MG63 (cell line): ENCODE measurements around the gene HES3. TPM values are rescaled to one million over a fixed set of nuclear protein-coding genes. Genes with fewer than 3 reads are reported as not detected.

Experiments used
- DNase-seq: peaks from one replicate; pipeline ENCODE4 v3.0.0-alpha.2; 2020
- H3K27me3 ChIP-seq: fragments of 250-450 bp; sonication (Bioruptor Pico); 2 replicates; pipeline ENCODE4 v1.5.1; 2020; ENCODE audit warnings: mild to moderate bottlenecking, moderate library complexity
- H3K36me3 ChIP-seq: fragments of 250-450 bp; sonication (Bioruptor Pico); 2 replicates; pipeline ENCODE4 v1.5.1; 2020; ENCODE audit warnings: mild to moderate bottlenecking, moderate library complexity
- H3K4me3 ChIP-seq: fragments of 250-450 bp; sonication (Bioruptor Pico); 2 replicates; pipeline ENCODE4 v1.5.1; 2020; ENCODE audit warnings: mild to moderate bottlenecking, moderate library complexity
- H3K9me3 ChIP-seq: fragments of 250-450 bp; sonication (Bioruptor Pico); 2 replicates; pipeline ENCODE4 v1.5.1; 2020; ENCODE audit warnings: mild to moderate bottlenecking, moderate library complexity
- total RNA-seq: library from RNA; depleted of rRNA; stranded (reverse); fragments of >200 nt; shearing (Covaris generic); gene quantifications from 2 replicates; pipeline ENCODE4 v1.2.3, GENCODE V29; 2014; ENCODE audit warnings: low replicate concordance

The HES3 gene
- total RNA-seq, 1 experiment from 2014 or later = not detected

DNA sequence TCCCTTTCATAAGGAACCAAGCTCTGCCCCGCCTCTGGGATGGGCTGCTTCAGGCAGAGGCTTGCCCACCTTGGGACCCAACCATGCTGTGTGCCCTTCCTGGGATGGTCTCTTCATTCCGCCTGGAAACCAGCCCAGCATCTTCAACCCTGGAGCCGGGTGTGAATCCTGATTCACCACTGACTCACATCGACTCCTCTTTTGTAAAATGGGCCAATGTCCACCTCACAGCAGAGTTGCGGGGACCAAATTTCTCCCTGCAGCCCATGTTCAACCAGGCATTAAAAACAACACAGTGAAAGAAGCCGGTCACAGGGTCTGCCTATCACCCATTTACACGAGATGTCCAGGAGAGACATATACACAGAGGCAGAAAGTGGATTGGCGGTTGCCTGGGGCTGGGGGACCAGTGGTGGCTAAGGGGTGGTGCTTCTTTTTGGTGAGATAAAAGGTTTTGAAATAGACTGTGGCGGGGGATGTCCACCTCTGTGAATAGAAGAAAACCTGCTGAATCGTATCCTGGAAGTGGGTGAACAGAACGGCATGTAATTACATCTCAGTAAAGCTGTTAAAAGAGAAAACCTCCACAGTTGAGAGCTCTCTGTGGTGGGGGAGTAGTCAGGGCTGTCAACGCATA, 23.8 kb downstream of the HES3 start:
- DNase-seq = peak; percentile 79
- peaks cover 3% of the 10 kb centered on the region; the same call in 1 of the 2 replicates for H3K36me3 ChIP-seq
- H3K27me3 ChIP-seq = no peaks in the 10 kb centered on the region
- H3K4me3 ChIP-seq = no peak overlapping the region
- H3K9me3 ChIP-seq = no peaks in the 10 kb centered on the region

DNA sequence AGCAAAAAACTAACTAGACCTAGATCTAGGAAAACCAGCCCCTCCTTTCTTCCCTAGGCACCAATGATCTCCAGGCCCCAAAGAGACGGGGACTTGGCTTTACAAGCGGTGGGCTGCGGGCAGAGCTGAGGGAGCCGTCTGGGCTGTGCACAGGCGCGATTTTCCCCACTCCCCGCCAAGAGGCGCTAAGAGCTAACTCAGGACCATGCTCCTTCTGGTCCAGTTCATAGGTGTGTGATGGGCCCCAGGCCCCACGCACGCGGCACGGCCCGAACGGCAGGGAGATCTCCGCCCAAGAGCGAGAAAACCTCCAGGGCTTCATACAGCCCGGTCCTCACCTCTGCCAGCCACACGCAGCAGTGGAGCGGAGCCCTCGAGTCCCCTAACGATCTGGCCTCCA, 24.4 kb downstream of the HES3 start:
- no peak for DNase-seq
- peaks cover 3% of the 10 kb centered on the region; the same call in 1 of the 2 replicates for H3K36me3 ChIP-seq
- no peaks in the 10 kb centered on the region for H3K9me3 ChIP-seq
- no peak overlapping the region for H3K4me3 ChIP-seq
- no peaks in the 10 kb centered on the region for H3K27me3 ChIP-seq

DNA sequence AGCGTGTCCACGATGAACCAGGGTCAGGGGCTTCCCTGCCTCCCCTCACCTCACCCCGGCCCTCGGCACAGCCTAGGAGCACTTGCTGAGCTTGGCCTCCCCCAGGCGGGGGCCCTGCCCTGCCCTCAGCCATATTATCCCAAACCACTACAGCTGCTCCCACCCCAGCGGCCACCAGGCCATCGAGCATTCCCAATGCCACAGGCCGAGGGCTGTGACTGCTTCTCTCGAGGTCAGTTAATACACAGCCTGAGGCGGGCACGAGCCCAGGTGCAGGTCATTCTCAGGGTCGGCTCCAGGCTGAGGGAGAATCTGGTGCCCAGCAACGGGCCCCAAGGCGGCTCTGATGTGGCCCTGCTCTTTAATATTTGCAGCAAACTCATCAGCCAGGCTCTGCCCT, 25.3 kb downstream of the HES3 start:
- 0 out of 2 replicates have a peak, but pooled peaks cover 2% of the 10 kb centered on the region for H3K36me3 ChIP-seq
- DNase-seq = no peak
- H3K9me3 ChIP-seq = no peaks in the 10 kb centered on the region
- H3K4me3 ChIP-seq = no peak overlapping the region
- no peaks in the 10 kb centered on the region for H3K27me3 ChIP-seq

DNA sequence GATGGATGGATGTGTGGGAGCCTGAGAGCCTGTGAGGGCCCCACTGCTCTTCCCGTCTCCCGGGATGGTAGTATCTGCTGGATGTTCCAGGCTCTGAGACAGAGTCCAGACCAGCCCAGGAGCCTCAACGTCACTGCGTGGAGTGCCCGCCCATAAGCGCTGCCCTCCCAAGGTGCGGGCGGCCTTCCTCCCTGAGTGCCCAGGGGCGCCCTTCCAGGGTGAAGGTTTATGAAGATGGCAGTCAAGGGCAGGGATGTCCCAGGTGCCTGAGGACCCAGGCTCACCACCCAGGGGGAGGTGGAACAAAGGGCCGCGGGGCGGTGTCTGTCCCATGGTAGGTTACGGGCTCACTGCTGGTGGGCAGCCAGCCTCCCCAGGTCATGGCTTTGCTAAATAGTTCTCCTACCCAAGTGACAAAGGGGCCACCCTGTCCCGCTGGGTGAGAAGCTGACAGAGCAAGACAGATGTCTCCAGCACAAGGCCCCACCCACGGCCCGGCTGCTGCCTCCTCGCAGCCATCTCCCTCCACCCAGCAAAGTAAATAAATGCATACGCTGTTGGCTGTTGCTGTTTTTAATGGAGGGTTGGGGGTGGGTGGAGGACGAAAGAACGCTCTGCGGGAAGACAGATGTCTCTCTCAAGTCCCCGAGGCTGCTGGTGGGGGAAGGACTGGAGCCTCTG, 25.9 kb downstream of the HES3 start:
- Histone ChIP-seq H3K36me3 (0 out of 2 replicates have a peak, but pooled peaks cover 2% of the 10 kb centered on the region), H3K4me3 (no peak overlapping the region), H3K9me3 (no peaks in the 10 kb centered on the region), H3K27me3 (no peaks in the 10 kb centered on the region)
- DNase-seq = no peak

DNA sequence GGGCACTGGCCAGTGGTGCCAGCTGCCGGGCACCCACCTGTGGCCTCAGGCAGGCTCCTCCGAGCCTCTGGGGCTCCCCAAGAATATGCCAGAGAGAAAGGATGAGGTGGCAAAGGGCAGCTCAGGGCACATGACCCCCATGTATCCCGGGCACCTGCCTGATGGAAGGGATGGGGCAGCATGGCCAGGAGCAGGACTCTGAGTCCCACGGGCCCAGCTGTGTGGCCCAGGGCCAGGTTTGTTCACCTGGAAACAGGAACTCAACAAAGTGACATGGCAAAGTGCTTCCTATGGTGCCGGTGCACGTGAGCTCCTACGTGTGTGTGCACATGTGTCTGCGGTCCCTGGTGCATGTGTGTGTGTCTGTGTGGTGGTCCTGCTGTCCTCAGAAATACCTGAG, 26.4 kb downstream of the HES3 start:
- Histone ChIP-seq H3K27me3 (no peaks in the 10 kb centered on the region), H3K36me3 (0 out of 2 replicates have a peak, but pooled peaks cover 2% of the 10 kb centered on the region), H3K9me3 (no peaks in the 10 kb centered on the region), H3K4me3 (no peak overlapping the region)
- no peak for DNase-seq

- DNase-seq = no peak
Observed at GRCh38 chr1:6271006-6271405, 27.0 kb downstream of the HES3 start.

GRCh38 chr1:6271554-6271953, 27.6 kb downstream of the HES3 start:
- Histone ChIP-seq H3K27me3 (no peaks in the 10 kb centered on the region), H3K36me3 (0 out of 2 replicates have a peak, but pooled peaks cover 2% of the 10 kb centered on the region), H3K9me3 (no peaks in the 10 kb centered on the region), H3K4me3 (no peak overlapping the region)
- DNase-seq = no peak

More at GRCh38 chr1:6271006-6271405, 27.0 kb downstream of the HES3 start:
- Histone ChIP-seq H3K4me3 (no peak overlapping the region), H3K36me3 (0 out of 2 replicates have a peak, but pooled peaks cover 2% of the 10 kb centered on the region), H3K9me3 (no peaks in the 10 kb centered on the region), H3K27me3 (no peaks in the 10 kb centered on the region)

DNA sequence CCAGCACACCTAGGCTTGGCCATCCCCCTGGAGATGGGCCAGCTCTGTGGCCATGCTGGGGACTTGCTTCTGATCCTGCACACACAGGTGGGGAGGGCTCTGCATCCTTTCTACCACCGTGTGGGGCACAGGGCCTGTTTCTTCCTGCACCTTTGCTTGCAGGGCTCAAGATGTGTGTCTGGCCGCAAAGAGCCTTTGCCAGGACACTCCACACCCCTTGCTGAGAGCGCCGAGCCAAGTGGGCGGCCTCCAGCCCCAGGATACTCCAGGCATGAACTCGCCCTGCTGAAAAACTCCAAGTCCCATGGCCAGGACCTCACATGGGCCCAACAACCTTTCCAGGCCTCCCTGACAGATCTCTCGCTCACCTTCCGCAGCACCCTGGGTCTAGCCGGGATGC, 28.5 kb downstream of the HES3 start:
- Histone ChIP-seq H3K4me3 (no peak overlapping the region), H3K36me3 (0 out of 2 replicates have a peak, but pooled peaks cover 2% of the 10 kb centered on the region), H3K9me3 (no peaks in the 10 kb centered on the region), H3K27me3 (no peaks in the 10 kb centered on the region)
- no peak for DNase-seq

GRCh38 chr1:6272868-6273267, 28.9 kb downstream of the HES3 start:
- Histone ChIP-seq H3K27me3 (no peaks in the 10 kb centered on the region), H3K36me3 (0 out of 2 replicates have a peak, but pooled peaks cover 2% of the 10 kb centered on the region), H3K9me3 (no peaks in the 10 kb centered on the region), H3K4me3 (no peak overlapping the region)
- DNase-seq = no peak

DNA sequence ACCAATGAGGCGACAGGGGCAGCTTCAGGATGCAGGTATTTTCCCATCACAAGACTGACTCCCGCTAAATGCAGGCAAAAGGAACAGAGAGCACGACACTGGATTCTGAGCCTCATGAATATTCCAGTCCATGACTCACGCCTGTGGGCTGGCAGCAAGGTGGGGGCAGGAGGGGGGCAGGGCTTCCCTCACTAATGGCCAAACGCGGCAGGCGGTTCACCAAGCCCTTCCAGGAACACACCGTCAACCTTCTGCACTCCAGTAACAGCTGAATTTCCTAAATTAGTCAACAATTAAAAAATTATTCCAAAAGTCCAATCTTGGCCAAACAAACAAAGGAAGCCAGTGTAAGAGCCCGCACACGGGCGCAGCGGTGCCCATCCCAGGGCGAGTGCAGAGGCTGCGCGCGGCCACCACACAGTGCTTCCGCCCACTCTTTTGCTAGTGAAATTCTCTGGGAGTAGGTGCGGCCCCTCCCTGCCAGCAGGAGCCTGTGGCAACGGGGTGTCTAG, 29.5 kb downstream of the HES3 start:
- Histone ChIP-seq H3K36me3 (0 out of 2 replicates have a peak, but pooled peaks cover 2% of the 10 kb centered on the region), H3K27me3 (no peaks in the 10 kb centered on the region), H3K9me3 (no peaks in the 10 kb centered on the region), H3K4me3 (no peak overlapping the region)
- peak; percentile 54 for DNase-seq

DNA sequence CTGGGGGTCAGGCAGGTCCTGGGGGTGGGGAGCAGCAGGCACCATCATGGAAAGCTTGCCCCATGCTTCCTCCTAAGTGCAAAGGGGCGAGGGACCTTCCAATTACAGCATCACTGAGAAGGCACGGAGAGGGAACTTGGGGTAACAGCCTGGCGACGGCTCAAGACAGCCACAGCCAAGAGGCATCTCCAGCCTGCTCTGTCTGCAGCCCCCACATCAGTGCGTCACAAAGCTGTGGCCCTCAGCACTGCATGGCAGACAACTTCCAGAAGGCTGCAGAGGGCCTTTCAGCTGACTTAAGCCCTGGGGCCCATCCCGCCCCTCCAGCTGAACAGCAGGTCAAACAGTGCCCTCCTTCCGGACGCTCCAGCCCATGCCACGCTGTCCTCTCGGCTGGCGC, 30.1 kb downstream of the HES3 start:
- no peak for DNase-seq
- Histone ChIP-seq H3K4me3 (no peak overlapping the region), H3K36me3 (0 out of 2 replicates have a peak, but pooled peaks cover 2% of the 10 kb centered on the region), H3K9me3 (no peaks in the 10 kb centered on the region), H3K27me3 (no peaks in the 10 kb centered on the region)

DNA sequence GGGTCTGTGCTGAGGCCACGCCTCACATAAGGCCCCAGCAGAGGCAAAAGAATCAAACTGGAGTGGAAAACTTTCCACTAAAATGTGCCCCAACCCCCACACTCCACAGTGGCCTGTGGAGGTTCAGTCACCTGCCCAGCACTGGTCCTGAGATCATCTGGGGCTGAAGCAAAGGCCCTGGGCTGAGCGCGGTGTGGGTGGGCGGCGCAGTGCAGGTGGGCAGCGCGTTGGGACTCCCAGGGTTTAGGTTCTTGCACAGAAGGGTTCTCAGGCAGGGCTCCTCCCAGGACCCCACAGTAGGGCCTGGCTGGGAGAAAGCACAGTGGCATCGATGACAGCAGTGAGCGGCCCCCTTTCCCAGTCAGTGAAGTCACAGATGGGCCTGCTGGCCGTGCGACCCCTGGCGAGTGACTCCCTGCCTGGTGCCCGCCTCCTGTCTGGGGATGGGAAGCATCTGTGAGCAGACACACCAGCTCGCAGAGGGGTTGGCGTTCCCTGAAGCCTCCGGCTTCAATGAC, 30.7 kb downstream of the HES3 start:
- H3K4me3 ChIP-seq = no peak overlapping the region
- DNase-seq = no peak
- 0 out of 2 replicates have a peak, but pooled peaks cover 2% of the 10 kb centered on the region for H3K36me3 ChIP-seq
- H3K27me3 ChIP-seq = no peaks in the 10 kb centered on the region
- H3K9me3 ChIP-seq = no peaks in the 10 kb centered on the region

DNA sequence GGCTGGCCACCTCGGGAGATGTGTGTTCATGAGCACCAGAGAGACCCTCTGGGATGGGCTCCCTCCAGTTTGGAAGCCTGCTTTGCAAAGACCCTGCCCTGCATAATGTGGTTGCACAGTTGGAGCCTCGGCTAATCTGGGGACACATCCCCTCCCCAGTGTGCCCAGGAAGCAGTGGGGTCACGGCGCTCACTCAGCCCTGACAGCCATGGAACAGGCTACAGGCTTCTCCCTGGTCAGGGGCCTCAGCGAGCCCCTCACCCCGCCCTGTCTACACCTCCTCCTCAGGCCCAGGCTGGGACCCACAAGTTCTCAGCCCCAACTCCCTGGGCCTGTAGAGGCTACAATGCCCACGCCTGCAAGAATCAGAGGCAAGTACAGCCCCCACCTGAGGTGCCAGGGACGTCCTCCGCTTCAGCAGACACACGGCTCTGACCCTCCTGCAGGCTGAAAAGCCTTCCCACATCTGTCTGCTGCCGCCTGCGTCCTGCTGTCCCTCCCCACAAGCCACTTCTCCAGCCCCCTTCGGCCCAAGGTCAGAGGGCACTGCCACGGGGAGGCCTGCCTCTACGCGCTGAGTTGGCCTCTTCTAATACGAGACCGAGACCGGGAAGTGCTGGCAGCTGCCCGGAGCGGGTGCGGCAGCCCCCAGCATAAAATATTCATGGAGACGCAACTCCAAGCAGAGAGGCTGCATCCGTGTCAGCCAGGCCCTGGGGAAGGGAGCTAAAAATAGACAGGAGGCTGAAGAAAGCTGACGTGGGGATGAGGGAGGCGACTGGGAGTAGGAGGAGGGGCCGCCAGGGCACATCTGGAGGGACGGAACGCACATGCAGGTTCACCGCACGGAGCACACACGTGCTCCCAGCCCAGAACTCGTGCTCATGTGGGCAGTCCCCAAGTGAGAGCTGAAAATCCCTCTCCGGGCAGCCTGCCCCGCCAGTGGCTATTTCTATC, 32.1 kb downstream of the HES3 start:
- Histone ChIP-seq H3K9me3 (no peaks in the 10 kb centered on the region), H3K27me3 (no peaks in the 10 kb centered on the region), H3K4me3 (no peak overlapping the region), H3K36me3 (peaks cover 2% of the 10 kb centered on the region; the same call in 1 of the 2 replicates)
- DNase-seq = no peak

DNA sequence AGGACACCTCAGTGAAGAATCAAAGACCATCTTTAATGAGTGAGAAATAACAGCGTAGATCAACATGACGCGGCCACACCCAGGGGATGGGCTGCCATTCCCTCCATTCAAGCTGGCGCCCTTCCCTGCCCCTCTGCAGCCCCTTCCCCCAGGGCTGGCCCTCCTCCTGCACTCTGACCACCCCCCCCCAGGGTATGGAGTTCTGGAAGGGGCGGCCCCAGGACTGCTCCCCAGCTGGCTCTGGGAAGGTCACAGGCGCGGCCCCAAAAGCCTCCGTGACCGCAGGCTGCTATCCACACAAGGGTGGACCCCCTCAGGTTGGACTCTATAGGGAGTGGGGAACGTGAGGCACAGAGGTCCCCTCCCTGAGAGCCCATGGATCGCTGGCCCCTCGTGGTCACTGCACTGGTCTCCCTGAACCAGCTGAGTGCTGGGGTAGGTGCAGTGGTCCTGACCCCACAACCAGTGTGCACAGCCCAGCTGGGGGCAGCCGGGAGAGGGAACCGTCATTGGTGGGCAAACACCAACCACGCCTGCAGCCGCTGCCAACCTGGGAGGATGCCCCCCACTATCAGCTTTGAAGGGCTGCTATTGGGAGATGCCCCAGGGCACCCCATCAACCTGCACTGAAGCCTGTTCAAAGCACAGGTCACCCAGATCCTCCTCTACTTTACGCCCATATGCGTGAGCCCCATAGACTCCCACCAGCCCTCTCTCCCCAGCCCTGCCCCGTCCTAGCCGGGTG, 33.0 kb downstream of the HES3 start:
- Histone ChIP-seq H3K36me3 (peaks cover 2% of the 10 kb centered on the region; the same call in 1 of the 2 replicates), H3K4me3 (no peak overlapping the region), H3K27me3 (no peaks in the 10 kb centered on the region), H3K9me3 (no peaks in the 10 kb centered on the region)
- no peak for DNase-seq

GRCh38 chr1:6278263-6278662, 34.3 kb downstream of the HES3 start:
- H3K4me3 ChIP-seq = no peak overlapping the region
- H3K9me3 ChIP-seq = no peaks in the 10 kb centered on the region

DNA sequence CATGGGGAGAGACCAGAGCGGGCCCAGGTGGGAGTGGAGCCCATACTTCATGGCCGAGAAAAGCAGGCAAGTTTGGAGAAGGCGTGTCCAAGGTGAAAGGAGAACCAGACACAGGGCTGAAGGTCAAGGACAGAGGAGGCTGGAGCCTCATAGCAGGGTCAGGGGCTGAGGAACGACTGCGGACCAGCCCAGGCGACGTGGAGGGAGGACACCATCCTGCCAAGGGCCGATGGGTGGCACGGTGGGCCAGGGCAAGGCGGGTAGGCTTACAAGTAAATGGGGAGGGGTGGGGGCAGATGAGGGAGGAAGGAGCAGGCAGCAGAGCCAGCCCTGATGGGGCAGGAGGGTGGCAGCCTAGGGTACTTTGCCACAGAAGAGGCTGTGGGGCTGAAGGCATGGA, 35.1 kb downstream of the HES3 start:
- H3K9me3 ChIP-seq = no peaks in the 10 kb centered on the region
- H3K27me3 ChIP-seq = no peaks in the 10 kb centered on the region
- no peak overlapping the region for H3K4me3 ChIP-seq
- H3K36me3 ChIP-seq = no peaks in the 10 kb centered on the region; the same call in 1 of the 2 replicates
- DNase-seq = no peak

More at GRCh38 chr1:6278263-6278662, 34.3 kb downstream of the HES3 start:
- no peak for DNase-seq
- H3K36me3 ChIP-seq = peaks cover under 1% of the 10 kb centered on the region; the same call in 1 of the 2 replicates
- H3K27me3 ChIP-seq = no peaks in the 10 kb centered on the region
